NK-92 (cell line): ENCODE data around the gene GSTT4.
"Not testable (repeated sequence)": the region's sequence is repeated elsewhere in the genome, so short reads cannot be mapped to it uniquely, and the experiment has no call there.

Experiments used
- DNase-seq: peaks from one replicate; lab custom pipeline; 2025; ENCODE audit not compliant: unreplicated experiment; lab: John Stamatoyannopoulos, UW

GSTT4 gene

DNA sequence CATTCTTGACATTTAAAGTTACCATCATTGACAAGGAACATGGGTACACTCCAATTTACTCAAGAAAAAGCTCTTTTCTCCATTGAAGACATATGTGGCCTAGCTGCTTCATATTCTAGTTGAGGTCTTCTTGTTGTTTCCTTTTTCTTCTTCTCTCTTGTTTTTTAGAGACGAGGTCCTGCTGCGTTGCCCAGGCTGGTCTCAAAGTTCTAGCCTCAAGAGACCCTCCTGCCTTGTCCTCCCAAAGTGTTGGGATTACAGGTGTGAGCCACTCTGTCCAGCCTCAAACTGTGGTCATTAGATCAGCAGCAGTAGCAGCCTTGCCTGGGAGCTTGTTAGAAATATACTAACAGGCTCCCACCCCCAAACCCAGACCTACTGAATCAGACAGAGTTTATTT, 12.2 kb downstream of the GSTT4 start:
- not testable (repeated sequence) for DNase-seq

DNA sequence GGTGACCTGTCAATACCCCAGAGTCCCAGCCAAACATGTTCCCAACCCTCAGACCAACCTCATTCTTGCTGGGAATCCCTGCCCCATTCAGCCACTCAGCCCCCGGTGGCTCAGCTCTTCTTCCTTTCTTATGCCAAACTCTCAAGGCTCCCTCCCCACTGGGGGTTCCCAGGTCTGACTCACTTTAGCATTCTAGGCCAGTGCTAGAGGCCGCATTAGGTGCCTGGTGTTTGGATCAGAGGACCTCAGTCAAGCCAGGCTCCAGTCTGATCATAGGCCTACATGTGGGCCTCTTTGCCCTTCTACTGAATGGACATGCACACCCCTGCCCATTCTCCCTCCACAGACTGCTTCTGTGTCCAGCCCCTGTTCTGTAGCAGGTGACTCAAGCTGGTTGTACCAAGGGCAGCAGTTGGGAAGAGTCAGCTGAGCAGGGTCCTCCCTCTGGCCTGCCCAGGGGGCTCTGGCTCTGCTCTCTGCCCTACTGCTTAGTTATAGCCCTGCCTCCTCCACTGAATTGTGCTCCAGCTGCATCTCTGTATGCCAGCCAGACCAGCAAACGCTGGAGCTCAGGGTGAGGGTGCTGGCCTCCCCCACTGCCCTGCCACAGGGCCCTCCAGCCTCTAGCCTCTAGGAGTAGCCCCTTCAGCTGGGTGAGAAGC, 15.5 kb downstream of the GSTT4 start:
- DNase-seq = not testable (repeated sequence)

DNA sequence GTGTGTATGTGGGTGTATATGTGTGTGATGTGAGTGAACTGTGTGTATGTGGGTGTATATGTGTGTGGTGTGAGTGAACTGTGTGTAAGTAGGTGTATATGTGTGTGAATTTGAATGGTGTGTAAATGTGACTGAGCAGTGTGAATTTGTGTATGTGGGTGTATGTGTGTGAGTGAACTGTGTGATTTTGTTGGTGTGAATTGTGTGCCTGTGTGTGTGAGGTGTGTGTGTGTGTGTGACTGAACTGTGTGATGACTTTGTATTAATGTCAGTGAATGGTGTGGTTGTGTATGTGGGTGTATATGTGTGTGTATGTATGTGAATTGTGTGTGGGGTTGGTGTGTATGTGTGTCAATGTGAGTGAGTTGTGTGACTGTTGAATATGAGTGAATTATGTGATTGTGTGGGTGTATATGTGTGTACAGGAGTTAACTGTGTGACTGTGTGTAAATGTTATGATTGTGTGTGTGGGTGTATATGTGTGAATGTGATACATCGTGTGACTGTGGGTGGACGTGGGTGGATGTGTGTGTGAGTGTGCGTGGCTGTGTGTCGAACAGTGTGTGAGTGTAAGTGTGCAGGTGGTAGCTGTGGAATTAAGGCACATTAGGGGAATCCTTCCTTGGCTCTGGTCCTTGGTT, 18.6 kb downstream of the GSTT4 start:
- not testable (repeated sequence) for DNase-seq

GRCh38 chr22:23986089-23986488, 19.2 kb downstream of the GSTT4 start:
- DNase-seq = not testable (repeated sequence)

DNA sequence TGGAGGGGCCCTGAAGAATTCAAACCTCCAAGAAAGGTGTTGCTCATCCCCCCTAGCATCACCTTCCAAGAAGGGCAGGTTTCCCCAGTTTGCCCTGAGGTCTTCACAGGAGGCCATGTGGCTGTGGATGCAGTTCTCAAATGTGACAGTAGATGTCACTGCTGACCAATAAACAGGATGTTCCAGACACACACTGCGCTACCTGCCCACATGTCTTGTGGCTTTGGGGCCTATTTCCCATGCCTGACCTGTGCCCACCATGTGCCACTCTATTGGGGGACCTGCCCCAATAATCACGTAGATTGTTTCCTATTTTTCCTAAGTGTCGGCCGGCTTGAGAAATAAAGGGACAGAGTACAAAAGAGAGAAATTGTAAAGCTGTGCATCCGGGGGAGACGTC, 20.8 kb downstream of the GSTT4 start:
- no peak for DNase-seq

DNA sequence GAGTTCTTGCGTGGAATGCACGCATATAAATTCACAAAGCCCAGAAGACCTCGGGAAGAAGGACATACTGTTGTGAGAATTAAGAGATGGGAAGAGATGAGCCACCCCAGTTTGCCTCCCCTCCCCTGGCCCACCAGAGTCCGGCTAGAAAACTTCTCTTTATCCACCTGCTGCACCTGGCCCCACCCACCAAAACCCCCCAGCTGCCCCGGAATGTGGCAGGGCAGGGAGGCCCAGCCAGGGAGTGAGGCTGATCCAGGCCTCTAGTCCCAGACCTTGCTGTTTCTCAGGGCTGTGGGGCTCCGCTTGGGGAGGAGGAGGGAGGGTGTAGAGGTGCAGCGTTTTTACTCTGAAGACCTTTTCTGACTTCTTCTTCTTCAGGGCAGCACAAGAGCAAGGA, 24.7 kb downstream of the GSTT4 start:
- DNase-seq = not testable (repeated sequence)

DNA sequence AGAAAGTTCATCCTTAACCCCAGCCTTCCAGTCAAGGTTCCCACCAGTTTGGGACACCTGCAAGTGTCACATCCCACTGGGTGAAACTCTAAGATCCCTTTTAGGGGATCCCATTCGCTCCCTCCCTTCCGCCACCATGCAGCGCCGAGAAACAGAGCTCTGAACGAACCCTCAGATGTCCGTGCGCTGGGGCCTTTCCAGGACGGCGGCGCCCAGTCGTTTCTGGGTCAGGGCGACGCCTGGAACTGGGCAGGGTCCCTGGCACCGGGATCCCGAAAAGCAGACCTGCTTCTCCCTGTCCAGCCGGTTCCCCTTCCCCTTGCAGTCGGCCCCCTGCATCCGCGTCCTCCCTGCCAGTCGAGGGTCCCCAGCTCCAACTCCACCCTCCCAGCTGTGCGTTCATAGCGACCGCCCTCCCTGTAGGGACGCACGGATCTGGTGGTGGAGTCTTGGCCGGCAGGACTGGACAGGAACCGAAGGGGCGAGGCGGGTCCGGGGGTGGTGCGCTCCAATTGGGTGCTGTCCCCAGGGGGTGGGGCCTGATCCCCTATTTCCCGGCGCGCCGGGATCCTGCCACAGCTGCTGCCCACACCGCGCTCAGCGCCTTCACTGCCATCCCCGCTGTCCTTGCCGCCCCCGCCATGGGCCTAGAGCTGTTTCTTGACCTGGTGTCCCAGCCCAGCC, 25.6 kb downstream of the GSTT4 start, which contains the start of gene GSTT2:
TSS of gene GSTT2 (plus strand) at position 578 of the 684 bp plus-strand sequence.
- not testable (repeated sequence) for DNase-seq

DNA sequence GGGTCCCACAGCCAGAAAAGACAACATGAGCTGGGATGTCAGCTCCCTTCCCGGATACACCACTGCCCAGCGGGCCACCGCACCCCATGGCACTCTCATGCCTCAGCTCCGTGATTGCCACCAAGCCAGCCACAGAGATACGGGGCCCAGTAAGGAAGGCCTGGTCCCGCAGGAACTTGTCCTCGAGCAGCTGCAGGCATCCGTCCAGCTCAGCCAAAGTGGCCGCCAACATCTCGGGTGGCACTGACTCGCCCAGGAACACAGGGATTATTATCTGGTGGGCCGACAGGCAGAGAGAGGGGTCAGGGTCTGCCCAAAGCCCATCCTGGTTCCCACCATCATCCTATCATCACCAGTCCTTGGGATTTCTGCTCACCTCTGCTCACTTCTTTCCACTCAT, 27.9 kb downstream of the GSTT4 start:
- DNase-seq = not testable (repeated sequence)

GRCh38 chr22:23974836-23975352, 30.4 kb downstream of the GSTT4 start:
- not testable (repeated sequence) for DNase-seq

GRCh38 chr22:23974345-23974744, 30.9 kb downstream of the GSTT4 start, which contains the start of gene DDT:
TSS of gene DDT (minus strand) at chr22:23974441. CDS start at chr22:23974414, 27 bp downstream.
- not testable (repeated sequence) for DNase-seq

DNA sequence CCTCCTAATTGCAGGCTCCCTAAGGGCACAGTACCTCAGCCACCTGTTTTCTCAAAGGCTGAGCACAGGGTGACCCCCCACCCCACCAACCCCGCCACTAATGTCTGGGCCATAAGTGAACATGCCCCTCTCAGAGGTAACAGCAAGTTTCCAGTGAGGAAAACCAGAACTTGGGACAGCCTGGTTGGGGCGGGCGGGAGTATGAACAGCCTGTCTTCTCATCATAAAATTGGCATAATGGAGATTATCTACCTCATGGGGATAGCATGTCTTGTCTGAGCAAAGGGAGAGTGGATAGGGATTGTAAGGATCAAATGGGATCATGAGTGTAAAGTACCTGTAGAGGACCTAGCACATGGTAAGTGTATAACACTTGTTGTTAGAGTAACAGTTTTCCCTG, 33.3 kb downstream of the GSTT4 start:
- not testable (repeated sequence) for DNase-seq

DNA sequence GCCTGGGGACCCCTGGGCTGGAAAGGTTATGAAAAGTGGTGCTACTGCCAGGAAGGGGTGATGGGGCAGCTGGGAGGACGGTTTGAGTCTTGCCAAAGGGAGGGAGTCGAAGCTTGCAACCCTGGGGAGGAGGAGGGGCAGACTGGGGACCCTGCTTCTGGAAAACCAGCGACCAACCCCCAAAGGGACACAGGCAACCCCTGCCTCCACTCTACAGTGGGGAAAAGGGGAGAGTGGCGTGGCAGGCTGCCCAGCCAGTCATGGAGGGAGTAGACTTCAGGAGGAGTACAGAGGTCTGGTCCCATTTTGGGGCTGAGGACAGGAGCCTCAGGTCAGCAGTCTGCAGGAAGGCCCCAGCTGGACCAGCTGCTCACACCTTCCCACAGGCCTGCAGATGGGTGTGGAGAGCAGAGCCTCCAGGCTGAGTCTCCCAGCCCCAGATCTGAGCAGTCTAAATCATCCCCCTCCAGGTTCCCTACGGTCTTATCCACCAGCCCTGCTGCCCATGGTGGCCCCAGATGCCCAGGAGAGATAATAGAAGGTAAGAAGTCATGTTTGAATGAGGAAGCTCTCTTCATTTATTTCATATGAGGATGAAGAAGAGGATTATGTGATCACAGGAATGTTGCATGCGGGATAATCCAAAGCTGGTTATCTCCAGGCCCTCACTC, 34.3 kb downstream of the GSTT4 start:
- no peak for DNase-seq

- no peak for DNase-seq
Observed at GRCh38 chr22:23970201-23970641, 35.0 kb downstream of the GSTT4 start.

DNA sequence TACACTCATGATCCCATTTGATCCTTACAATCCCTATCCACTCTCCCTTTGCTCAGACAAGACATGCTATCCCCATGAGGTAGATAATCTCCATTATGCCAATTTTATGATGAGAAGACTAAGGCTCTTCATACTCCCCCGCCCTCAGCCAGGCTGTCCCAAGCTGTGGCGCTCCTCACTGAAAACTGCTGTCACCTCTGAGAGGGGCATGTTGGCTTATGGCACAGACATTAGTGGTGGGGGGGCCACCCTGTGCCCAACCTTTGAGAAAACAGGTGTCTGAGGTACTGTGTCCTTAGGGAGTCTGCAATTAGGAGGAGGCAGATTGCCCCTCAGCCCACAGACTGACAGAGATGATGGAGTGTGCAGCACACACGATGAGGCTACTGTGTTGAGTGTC, 36.2 kb downstream of the GSTT4 start:
- DNase-seq = no peak

DNA sequence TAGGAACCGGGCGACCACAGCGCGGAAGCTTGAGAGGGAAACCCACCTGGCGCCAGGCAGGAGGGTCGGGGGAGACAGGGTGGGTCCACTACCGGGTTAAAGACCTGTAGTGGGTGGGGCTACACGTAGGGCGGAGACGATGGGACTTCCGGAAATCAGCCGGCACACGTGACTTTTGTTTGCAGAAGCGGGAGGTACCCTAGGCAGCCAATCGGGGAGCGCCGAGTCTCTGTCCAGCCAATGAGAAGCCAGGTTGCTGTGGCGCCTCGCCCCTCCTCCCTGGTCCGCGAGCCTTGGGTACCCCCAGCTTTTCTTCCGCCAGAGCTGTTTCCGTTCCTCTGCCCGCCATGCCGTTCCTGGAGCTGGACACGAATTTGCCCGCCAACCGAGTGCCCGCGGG, 38.7 kb downstream of the GSTT4 start, which contains the start of gene DDTL:
TSS of gene DDTL (plus strand) at position 321 of the 400 bp plus-strand sequence. CDS start at position 348, 27 bp downstream.
- not testable (repeated sequence) for DNase-seq

GRCh38 chr22:23966094-23966493, 39.2 kb downstream of the GSTT4 start:
- not testable (repeated sequence) for DNase-seq

GRCh38 chr22:23961084-23961771, 44.0 kb downstream of the GSTT4 start, which contains the start of gene GSTT2B:
TSS of gene GSTT2B (minus strand) at chr22:23961195. CDS start at chr22:23961131, 64 bp downstream.
- not testable (repeated sequence) for DNase-seq

GRCh38 chr22:23956301-23956900, 48.9 kb downstream of the GSTT4 start:
- DNase-seq = not testable (repeated sequence)

GRCh38 chr22:23955886-23956285, 49.4 kb downstream of the GSTT4 start:
- DNase-seq = not testable (repeated sequence)

GRCh38 chr22:23954991-23955305, 50.3 kb downstream of the GSTT4 start:
- DNase-seq = not testable (repeated sequence)
